ENCODE results near the gene MEPE.

MEPE gene

GRCh38 chr4:87844452-87844851 lies 11.7 kb downstream of the MEPE start:
- DNase-seq: no peak

- DNase-seq: no peak
Measured at GRCh38 chr4:87846226-87846625, 13.5 kb downstream of the MEPE start.

- peak; percentile 29 to 34 for DNase-seq
Measured at GRCh38 chr4:87848622-87849351, 16.0 kb downstream of the MEPE start.

GRCh38 chr4:87849612-87850011 lies 16.8 kb downstream of the MEPE start:
- DNase-seq: no peak

DNA sequence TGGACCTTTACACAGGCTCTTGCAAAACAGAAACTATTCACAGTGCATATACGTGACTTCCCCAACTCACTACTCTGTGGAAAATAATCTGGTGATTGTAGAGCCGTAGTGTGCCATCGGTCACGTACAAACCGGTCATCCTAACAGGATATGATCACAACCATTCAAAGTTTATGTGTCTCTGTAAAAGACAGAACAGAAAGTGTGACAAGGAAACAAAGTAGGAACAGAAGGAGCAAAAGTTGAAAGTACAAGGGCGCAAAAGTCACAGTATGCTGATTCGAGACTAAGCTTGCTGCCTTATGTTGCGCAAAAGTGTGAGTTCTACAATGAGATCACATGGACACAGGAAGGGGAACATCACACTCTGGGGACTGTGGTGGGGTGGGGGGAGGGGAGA lies 18.6 kb downstream of the MEPE start:
- DNase-seq: peak; percentile 8 to 53

DNA sequence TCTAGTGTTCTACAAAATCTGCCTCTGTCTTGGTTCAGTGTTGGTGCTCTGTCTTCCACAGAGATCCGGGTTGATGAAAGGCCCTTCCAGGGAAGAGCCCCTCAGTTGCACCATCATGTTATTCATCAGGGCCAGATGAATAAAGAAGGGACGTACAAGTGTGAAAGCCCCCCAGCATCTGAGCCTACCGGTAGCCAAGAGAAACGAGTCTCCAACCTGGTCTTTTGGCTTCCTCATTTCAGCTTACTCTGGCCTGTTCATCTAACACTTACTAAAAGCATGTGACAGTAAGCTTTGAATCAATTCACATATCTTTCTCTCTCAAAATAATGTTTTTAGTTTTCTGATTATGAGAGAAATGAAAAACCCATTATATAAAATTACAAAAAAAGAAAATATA lies 19.2 kb downstream of the MEPE start:
- DNase-seq: no peak

DNA sequence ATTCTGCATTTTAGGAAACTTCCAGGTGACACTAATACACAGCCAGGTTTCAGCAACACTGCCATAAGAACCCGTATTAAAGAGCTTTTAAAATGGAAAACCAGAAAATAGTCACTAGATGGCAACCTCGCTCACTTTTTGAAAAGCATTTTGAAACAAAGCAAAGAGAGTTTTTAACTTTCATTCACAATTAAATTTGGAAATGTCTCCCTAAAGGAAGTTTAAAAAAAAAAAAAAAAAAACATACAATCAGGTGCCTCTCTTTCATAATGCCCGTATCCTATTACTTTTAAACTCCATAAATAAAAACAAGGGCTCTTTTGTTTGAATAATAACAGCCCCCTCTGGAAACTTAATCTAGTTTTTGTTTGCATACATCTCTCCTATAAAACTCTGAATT lies 20.3 kb downstream of the MEPE start:
- peak in 1 of 2 donors; percentile 21 for DNase-seq

DNA sequence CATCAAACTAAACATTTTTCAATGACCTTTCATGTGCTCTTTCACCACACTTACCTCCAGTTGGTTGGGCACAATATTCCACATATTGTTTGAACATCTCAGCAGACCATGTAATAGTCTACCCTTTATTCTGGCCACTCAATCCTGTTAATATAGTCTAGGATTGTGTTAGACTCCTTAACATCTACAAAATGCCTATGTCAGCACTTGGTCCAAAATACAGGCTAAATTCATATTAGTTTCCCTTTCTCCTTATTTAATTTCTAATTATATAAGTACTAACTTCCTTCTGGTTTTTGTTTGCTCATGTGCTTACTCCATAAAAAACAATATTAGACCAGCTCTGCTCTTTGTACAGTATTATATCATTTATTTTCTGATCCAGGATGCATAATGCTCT lies 21.1 kb downstream of the MEPE start:
- DNase-seq: no peak

DNA sequence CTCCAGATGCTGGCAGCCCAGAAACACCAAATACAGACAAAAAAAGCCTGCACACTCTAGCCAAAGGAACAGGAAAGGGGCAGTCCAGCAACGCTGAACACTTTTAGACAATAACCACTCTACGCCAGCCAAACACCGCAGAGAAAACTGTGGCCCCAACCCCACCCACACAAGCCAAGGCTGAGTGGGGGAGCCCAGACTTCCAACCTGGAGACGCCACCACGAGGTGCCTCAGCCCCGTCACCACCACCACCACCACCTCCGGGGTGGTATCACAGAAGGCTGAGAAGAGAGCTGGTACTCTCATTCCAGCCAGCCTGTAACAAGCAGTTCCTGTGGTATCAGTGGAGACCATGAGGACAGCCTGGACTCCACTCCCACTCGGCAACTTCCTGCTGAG lies 22.8 kb downstream of the MEPE start:
- DNase-seq: no peak

DNA sequence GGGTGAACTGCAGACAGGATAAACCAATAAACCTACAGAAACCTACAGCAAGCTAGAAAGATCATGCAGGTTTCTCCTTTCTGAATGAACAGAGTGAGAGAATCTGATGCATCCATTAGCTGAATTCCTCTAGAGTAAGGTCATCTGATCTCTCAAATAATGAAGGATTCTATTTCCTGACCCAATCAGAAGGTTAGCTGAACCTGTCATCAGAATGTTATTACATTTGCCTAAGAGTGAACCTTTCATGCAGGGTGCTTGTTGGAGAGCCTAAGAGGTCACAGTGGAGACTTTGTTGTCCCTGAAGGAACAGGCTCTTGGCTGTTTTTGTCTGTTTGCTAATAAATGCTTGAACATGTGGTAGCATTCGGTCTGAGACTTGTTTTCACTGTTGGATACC lies 24.0 kb downstream of the MEPE start:
- no peak for DNase-seq

DNA sequence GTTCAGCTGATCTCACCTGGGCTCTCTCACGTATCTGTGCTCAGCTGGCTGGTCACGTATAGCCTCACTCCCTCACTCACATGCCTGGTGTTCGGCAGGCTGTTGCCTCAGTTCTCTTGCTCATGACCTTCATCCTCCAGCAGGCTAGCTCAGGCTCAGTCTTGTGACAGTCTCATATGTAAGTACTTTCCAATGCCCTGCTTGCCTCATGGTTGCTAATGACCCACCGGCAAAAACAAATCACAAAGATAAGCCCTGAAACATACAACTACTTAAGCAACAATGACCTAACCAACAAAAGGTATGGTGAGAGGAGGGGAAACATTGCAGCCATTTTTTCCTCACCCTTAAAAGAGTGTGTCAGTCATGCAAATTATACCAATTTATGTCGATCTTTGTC lies 25.0 kb downstream of the MEPE start:
- no peak for DNase-seq

DNA sequence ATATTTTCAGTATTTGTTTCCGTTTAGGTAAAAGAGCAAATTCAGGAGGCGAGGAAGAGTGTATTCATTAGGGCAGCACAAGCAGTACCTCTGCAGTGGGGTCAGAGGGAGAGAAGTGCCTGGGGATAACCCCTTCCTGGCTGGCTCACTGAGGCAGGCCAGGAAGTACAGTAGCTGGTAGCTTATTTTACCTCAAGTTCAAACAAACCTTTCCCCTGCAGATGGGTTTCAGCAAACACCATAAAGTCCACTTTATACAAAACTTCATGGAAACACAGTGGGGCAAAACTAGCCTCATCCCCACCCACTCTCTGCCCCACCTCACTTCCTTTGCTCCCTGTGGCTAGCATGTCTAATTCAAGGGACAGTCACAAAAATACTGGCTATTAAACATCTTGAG lies 29.5 kb downstream of the MEPE start:
- DNase-seq: no peak

DNA sequence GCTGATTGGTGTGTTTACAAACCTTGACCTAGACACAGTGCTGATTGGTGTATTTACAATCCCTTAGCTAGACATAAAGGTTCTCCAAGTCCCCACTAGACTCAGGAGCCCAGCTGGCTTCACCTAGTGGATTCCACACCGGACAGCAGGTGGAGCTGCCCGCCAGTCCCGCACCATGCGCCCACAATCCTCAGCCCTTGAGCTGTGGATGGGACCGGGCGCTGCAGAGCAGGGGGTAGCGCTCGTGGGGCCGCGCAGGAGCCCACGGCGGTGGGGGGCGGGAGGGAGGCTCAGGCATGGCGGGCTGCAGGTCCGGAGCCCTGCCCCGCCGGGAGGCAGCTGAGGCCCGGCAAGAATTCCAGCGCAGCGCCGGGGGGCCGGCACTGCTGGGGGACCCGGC lies 30.7 kb downstream of the MEPE start:
- DNase-seq: no peak

- no peak for DNase-seq
Measured at GRCh38 chr4:87864321-87864720, 31.6 kb downstream of the MEPE start.

DNA sequence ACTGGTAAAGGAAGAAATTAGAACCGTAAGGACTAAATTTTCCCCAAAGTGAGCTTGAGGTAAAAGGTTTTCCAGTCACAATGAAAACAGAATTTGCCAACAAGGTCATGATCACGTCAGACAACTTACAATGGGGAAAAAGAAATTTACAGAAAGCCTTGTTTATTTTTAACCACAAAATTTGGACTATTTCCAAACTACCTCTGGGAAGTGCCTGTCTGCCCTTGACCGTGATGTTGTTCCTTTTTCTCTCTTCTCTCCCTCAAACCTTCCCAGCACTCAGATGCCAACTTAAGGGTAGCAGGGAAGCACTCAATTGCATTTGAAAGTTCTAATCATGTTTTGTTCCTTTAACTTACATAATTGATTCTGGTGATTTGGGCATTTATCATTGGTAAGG lies 32.5 kb downstream of the MEPE start:
- no peak for DNase-seq

DNA sequence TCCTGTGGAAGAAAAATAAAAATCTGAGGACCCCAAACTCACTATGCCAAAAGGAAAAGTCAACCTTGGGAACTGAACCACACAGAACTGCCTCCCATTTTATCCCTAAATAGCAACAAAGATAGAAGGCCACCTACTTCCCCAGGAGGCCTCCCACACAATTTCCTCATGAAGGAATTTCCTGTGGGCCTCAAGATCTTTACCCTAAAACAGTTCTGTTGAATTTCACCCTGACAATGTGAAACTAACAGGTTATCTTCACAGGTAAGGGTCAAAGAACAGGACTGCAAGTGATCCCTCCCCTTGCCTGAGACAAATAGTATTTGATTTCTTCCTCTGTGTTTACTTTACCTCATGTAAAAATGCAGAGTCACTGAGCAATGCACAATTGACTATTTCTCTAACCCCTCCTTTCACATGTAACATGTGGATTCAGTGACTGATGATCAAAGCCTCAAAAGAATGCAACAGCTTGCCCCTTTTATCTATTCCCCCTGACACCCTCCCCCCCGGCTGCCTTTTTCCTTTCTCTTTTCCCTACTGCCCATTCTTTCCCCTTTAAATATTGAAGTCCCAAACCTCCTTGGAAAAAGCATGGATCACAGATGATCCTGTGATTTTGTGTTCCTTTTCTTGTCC lies 33.3 kb downstream of the MEPE start:
- DNase-seq: no peak

DNA sequence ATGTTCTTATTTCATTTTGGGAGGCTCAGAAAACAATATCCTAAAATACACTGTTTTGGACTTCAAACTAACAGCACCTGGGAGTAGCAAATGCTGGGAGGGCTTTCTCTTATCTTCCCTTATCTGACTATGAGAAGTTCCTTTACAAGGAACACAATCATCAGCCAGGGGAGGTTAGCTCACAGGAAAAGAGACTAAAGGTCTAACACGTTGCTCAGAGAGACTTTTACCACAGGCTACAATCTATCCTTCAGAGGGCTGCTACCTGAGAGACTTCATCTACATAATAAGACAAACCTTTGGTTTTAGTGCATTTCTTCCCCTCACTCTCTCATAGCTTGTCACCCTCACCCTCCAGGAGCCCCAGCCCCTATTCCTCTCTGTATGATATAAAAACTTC lies 35.8 kb downstream of the MEPE start:
- DNase-seq: no peak

DNA sequence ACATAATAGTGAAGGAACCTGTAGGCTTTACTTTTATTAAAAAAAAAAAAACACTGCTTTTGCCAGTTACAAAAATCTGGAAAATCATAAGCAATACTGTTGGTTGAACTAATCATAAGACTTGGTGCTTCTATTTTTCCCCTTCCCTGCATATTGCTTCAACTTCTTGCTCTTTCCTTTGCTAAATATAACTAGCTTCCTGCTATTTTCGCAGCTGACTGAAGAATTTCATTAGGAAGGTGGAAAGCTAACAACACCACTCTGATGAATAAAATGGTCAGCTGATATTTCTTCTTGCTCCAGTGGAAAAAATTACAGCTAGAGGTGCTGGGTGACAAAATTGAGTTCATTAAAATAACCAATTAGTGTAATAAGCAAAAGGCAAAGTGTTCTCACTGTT lies 39.3 kb downstream of the MEPE start:
- DNase-seq: no peak

GRCh38 chr4:87875191-87875590 lies 42.4 kb downstream of the MEPE start:
- no peak for DNase-seq

- no peak for DNase-seq
Measured at GRCh38 chr4:87880106-87880505, 47.3 kb downstream of the MEPE start.

GRCh38 chr4:87881115-87881514 lies 48.3 kb downstream of the MEPE start:
- DNase-seq: no peak

DNA sequence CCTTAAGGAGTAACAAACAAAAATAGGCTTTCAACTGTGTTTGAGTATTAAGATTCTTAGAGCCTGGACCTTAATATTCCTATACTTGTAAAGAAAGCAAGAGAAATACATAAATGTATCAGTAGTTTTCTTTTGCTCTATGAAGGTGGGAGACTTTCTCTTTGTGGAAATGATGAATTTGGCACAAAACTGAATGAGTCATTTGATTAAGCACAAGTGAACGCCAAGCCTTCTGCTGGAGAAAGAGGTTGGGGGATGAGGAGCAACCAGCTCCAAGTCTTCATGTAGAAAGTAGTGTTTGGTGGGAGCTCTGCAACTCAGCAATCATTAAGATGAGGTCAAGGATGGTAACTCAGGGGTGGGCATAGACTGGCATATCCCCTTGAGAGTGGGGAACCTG lies 49.6 kb downstream of the MEPE start:
- DNase-seq: no peak

- no peak for DNase-seq
Measured at GRCh38 chr4:87882861-87883260, 50.1 kb downstream of the MEPE start.

- no peak for DNase-seq
Measured at GRCh38 chr4:87884976-87885549, 52.3 kb downstream of the MEPE start.

DNA sequence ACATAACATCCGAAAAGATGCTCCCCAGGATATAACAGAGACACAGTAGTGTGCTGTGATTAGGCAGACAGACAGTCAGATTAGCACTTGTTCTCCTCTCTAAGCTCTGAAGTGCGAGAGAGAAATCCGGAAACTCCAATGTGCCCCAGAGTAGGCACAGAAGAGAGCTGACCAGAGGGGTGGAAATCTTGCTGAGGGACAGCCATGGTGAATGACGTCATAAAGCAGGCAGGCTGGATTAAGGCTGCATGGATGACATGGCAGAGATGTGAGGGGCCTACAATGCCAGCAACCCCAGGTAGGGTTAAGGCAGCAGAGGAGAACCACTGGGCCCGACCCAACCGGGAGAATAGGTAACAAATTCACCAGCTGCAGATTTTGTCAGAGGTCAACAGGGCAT lies 53.3 kb downstream of the MEPE start:
- DNase-seq: no peak
